Effector memory CD8-positive, alpha-beta T cell (primary cell): ENCODE measurements around the gene ABI1.

ENCODE experiments used
- ATAC-seq: fragments of 150-1000 bp; cut with Tn5 transposase; replicated peaks from 2 replicates; pipeline ENCODE4 v1.10.0; 2021; ENCODE audit warnings: mild to moderate bottlenecking, moderate library complexity
- DNase-seq, 3 experiments: peaks; one replicate each; pipeline ENCODE4 v3.0.0; 2021
- H3K27ac Mint-ChIP-seq, 2 donors: one replicate each; pipeline ENCODE4 v1.8.0; 2022; ENCODE audit warnings: mild to moderate bottlenecking in 2 of 2, mixed read lengths in 2 of 2, moderate library complexity in 2 of 2
- H3K27me3 Mint-ChIP-seq, 2 donors: one replicate each; pipeline ENCODE4 v1.8.0; 2022; ENCODE audit warnings: mixed read lengths in 2 of 2
- H3K36me3 Mint-ChIP-seq: one replicate; pipeline ENCODE4 v1.8.0; 2022; ENCODE audit warnings: mild to moderate bottlenecking, moderate library complexity, mixed read lengths; ENCODE audit not compliant: insufficient read depth
- H3K4me1 Mint-ChIP-seq, 2 donors: one replicate each; pipeline ENCODE4 v1.8.0; 2022; ENCODE audit warnings: low read depth in 2 of 2, mixed read lengths in 2 of 2
- H3K4me3 Mint-ChIP-seq, 2 donors: one replicate each; pipeline ENCODE4 v1.8.0; 2022; ENCODE audit warnings: mild to moderate bottlenecking in 2 of 2, mixed read lengths in 2 of 2, moderate library complexity in 2 of 2
- H3K9me3 Mint-ChIP-seq, 2 donors: one replicate each; pipeline ENCODE4 v1.8.0; 2022; ENCODE audit warnings: mixed read lengths in 2 of 2

Gene ABI1

DNA sequence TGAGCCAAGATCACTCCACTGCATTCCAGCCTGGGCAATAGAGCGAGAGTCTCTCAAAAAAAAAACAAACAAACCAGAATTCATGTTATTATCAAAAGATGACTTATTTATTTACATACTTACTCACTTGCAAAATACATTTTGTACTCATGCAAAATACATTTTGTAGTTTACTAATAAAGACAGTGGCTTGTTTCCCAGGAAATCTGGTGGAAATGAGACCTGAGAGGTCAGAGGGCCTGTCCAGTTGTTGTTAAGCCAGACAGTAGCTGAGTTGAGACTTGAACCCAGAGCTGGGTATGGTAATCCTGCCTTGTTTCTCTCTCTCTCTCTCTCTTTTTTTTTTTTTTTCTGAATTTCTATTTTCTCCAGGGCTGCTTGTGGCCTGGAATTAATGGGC is 133.8 kb downstream of the ABI1 start:
- Mint-ChIP-seq H3K4me3 (no peak overlapping the region), H3K36me3 (peaks cover 11% of the 10 kb centered on the region), H3K4me1 (peaks cover 4% of the 10 kb centered on the region in 2 donors), H3K9me3 (no peaks in the 10 kb centered on the region), H3K27me3 (no peaks in the 10 kb centered on the region), H3K27ac (no peak overlapping the region)
- DNase-seq (no peak), ATAC-seq (no peak)

DNA sequence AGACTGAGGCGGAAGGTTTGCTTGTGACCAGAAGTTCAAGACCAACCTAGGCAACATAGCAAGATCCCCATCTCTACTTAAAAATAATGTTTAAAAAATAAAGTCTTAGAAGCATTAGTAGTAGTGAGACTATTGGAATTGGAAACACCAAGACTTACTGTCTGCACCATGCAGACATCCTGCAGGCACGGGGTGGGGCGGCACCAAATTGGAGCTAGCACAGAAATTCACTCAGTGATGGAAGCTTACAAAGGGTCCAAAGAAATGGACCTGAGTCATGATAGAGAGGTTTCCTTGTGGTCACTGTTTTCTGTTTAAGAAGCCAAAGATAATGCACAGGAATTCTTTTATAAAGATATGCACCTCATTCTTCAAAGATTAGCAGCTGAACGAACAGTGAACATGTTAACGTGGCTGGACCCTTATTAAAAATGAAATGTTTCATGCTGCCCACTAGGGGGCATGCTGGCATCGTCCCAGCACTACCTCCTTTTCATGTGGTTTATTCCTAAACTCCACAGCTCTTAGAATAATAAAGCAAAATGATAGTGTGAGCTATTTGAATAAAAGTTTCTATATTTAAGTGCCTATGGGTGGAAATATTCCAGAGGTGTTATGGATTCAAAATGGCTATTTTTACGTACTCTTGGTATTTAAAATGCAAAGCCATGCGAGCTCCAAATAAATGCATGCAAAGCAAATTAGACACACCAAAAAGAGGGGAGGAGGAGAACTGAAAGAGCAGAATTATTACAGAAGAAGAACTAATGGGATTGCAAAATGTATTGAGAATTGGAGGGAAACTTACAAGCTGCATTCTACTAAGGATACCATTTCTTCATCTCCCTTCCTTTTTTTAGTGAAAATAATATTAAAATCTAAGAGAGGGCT is 134.7 kb downstream of the ABI1 start:
- Mint-ChIP-seq H3K36me3 (peaks cover 14% of the 10 kb centered on the region), H3K4me1 (peaks cover 11 to 13% of the 10 kb centered on the region in 2 donors), H3K27ac (peak overlapping the region in 1 of 2 donors; percentile 41), H3K4me3 (no peak overlapping the region), H3K27me3 (no peaks in the 10 kb centered on the region), H3K9me3 (no peaks in the 10 kb centered on the region)
- ATAC-seq (no peak), DNase-seq (peak; percentile 20 to 24 (median 20))

DNA sequence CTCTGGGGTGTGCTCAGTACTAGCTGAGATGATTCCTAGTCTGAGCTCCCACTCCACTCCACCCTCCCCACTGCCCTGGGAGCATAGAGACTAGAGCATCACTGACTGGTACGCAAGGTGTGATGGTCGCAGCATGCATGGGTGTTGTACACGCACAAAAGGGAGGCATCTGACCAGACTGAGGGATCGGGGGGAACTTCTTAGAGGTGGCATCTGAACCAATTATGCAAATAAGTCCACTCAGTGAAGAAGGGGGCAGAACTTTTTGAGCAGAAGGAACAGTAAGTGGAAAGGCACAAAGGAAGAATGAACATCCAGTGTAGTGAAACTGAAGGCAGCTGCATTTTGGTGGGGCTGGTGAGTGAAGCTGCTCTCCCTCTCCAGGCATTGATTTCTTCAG is 137.7 kb downstream of the ABI1 start:
- H3K36me3 Mint-ChIP-seq: peaks cover 15% of the 10 kb centered on the region
- peak overlapping the region; percentile 5 to 53 for H3K27ac Mint-ChIP-seq
- H3K27me3 Mint-ChIP-seq: no peaks in the 10 kb centered on the region
- peaks cover 11 to 23% of the 10 kb centered on the region in 2 donors for H3K4me1 Mint-ChIP-seq
- H3K9me3 Mint-ChIP-seq: no peaks in the 10 kb centered on the region
- DNase-seq (no peak), ATAC-seq (no peak)
- H3K4me3 Mint-ChIP-seq: no peak overlapping the region

DNA sequence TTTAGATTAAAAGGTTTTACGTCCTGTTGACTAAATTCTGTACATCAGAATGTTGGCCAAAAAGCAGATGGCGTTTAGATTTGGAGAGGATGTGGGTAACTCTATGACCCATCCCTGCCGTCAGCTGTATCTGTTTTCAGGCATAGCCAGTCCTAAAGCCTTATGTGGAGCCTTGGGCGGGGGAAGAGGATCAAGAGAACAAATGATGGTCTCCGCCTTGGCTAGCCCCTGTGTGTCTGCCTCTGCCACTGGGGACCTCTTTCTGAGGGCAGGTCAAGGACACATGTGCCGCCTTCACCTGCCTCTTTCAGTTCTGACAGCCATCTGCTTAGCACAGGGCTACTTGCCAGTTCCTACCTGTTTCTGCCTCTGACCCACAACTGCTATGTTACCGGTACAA is 139.2 kb downstream of the ABI1 start:
- H3K9me3 Mint-ChIP-seq: no peaks in the 10 kb centered on the region
- peaks cover 13% of the 10 kb centered on the region for H3K36me3 Mint-ChIP-seq
- ATAC-seq (peak; percentile 98), DNase-seq (peak; percentile 56 to 66 (median 63))
- H3K27ac Mint-ChIP-seq: peak overlapping the region; percentile 95 to 96
- no peaks in the 10 kb centered on the region for H3K27me3 Mint-ChIP-seq
- H3K4me3 Mint-ChIP-seq: peak overlapping the region; percentile 65 to 75
- H3K4me1 Mint-ChIP-seq: peaks cover 11 to 23% of the 10 kb centered on the region in 2 donors

DNA sequence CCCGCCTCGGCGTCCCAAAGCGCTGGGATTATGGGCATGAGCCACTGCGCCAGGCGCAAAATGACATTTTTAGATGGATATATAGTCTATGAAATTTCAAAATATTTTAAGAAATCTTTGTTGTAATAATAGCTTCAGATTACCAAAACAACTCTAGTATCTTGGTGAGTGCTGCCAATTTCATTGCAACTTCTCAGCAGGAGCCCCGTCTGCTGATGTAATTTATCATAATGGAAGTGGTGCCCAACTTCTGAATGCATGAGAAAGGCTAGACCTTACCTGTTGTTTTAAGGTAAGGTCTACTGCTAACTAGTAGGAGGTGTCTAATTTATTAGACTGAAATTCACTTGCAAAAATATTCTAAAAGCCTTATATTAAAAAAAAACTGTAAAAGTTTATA is 143.3 kb downstream of the ABI1 start:
- no peak overlapping the region for H3K4me3 Mint-ChIP-seq
- peaks cover 12% of the 10 kb centered on the region for H3K36me3 Mint-ChIP-seq

DNA sequence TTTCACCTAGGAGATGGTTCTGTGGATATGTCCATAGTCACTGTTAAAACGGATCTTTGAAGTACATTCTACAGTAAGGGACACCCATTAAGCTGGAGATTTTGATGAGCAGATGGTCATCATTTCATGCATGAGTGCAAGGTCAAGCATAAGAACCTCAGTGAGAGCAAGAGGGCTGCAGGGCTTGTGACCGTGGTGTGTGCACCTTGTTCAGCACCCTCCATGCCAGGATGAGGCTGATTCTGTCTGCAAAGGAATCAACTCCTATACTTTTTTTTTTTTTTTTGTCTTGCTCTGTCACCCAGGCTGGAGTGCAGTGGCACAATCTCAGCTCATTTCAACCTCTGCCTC is 145.6 kb downstream of the ABI1 start:
- peaks cover 0 to 5% of the 10 kb centered on the region in 2 donors for H3K4me1 Mint-ChIP-seq
- H3K27me3 Mint-ChIP-seq: no peaks in the 10 kb centered on the region
- no peaks in the 10 kb centered on the region for H3K9me3 Mint-ChIP-seq
- no peak overlapping the region for H3K4me3 Mint-ChIP-seq
- DNase-seq: no peak
- ATAC-seq: no peak
- peak overlapping the region in 1 of 2 donors; percentile 23 for H3K27ac Mint-ChIP-seq
- H3K36me3 Mint-ChIP-seq: peaks cover 13% of the 10 kb centered on the region

More for the DNA sequence above, 143.3 kb downstream of the ABI1 start:
- no peaks in the 10 kb centered on the region for H3K27me3 Mint-ChIP-seq
- DNase-seq (no peak), ATAC-seq (no peak)
- no peak overlapping the region for H3K27ac Mint-ChIP-seq
- peaks cover 8 to 19% of the 10 kb centered on the region in 2 donors for H3K4me1 Mint-ChIP-seq
- H3K9me3 Mint-ChIP-seq: no peaks in the 10 kb centered on the region

DNA sequence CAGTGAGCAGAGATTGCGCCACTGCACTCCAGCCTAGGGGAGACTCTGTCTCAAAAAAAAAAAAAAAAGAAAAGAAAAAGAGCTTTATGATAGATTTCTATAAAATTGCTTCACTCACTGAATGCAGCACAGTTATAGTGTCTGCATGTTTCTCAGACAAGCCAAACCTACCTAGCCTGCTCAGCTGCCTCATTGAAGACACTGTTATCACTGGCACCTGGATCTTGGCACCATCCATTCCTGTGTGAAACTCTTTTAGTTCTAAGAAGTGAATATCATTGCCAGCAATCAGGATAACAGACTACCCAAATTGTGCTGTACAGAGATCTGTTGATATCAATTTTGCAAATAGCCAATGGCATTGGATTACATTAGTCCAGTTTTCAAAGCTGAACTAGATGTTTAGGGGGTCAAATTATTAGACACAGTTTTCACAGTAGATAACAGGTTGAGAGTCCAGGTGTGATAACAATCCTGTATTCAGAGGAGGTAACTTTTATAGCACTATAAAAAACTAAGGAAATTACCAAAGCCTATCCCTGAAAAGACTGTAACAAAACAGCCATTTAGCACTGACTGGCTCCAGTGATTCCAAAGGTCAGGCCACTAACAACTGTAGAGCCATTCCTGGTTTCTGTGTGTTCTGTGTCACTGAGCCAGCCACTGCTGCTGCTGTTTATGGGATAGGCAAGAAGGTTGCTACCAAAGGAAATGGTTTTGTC is 146.2 kb downstream of the ABI1 start:
- H3K9me3 Mint-ChIP-seq: no peaks in the 10 kb centered on the region
- H3K36me3 Mint-ChIP-seq: peaks cover 13% of the 10 kb centered on the region
- H3K27me3 Mint-ChIP-seq: no peaks in the 10 kb centered on the region
- DNase-seq (no peak), ATAC-seq (no peak)
- H3K27ac Mint-ChIP-seq: peak overlapping the region in 1 of 2 donors; percentile 23
- no peak overlapping the region for H3K4me3 Mint-ChIP-seq
- no peaks in the 10 kb centered on the region for H3K4me1 Mint-ChIP-seq

DNA sequence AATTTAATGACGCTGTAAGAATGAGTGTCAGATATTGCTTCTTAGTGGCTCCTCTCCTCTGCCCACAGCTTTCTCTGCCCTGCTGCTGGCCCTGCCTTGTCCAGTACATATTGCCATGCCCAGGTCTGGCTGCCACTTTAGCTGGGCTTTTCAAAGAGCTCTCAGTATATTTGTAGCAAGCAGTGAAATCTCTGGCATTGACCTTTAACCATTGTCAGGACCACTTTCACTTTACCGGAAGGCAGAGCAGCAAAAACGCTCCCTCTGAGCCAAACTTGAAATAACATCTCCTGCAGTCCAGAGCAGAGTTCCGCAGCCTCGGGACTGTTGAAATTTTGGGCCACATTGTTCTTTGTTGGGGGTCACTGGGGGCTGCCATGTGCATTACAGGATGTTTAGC is 149.4 kb downstream of the ABI1 start:
- DNase-seq (no peak), ATAC-seq (no peak)
- H3K9me3 Mint-ChIP-seq: no peaks in the 10 kb centered on the region
- peaks cover 4 to 10% of the 10 kb centered on the region in 2 donors for H3K4me1 Mint-ChIP-seq
- H3K36me3 Mint-ChIP-seq: peaks cover 8% of the 10 kb centered on the region
- no peaks in the 10 kb centered on the region for H3K27me3 Mint-ChIP-seq
- H3K27ac Mint-ChIP-seq: no peak overlapping the region
- H3K4me3 Mint-ChIP-seq: no peak overlapping the region

DNA sequence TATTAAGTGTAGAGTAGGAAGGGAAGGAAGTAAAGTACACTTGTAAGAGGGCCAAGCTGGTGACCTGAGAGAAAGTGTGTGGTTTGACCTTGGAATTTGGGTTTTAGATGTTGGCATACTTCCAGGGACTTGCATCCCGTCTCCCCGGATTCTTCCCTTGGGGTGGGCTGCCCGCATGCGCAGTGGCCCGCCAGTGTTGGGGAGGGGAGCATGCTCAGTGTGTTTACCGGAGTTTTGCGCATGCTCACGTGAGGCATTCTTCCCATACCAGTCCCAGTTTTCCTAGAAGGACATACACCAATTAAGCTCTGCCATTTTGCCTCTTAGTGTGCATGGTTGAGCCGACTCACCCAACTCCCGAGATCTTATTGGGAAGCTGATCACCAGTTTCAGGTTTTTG is 153.8 kb downstream of the ABI1 start:
- no peak for ATAC-seq
- DNase-seq: no peak
- peaks cover 10 to 16% of the 10 kb centered on the region in 2 donors for H3K4me1 Mint-ChIP-seq
- H3K27me3 Mint-ChIP-seq: no peaks in the 10 kb centered on the region
- peaks cover 11% of the 10 kb centered on the region for H3K36me3 Mint-ChIP-seq
- peak overlapping the region in 1 of 2 donors; percentile 35 for H3K27ac Mint-ChIP-seq
- H3K9me3 Mint-ChIP-seq: no peaks in the 10 kb centered on the region
- H3K4me3 Mint-ChIP-seq: no peak overlapping the region

DNA sequence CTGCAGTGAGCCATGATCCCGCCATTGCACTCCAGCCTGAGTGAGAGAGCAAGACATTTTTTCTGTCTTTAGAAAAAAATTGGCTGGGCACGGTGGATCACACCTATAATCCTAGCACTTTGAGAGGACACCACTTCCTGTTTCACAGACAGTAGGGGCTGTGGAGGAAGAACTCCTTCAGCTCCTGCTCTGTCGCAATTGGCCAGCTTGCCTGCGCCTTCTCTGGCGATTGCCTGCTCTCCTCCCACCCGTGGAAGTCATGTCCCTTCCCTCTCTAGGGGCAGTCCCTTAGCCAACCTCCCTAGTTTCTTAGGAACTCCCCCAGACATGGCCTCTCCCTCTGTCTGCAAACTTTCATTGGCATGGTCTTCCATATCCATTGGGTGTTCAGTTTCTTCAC is 154.6 kb downstream of the ABI1 start:
- ATAC-seq (no peak), DNase-seq (no peak)
- peak overlapping the region in 1 of 2 donors; percentile 35 for H3K27ac Mint-ChIP-seq
- no peaks in the 10 kb centered on the region for H3K9me3 Mint-ChIP-seq
- H3K36me3 Mint-ChIP-seq: peaks cover 8% of the 10 kb centered on the region
- H3K27me3 Mint-ChIP-seq: no peaks in the 10 kb centered on the region
- peaks cover 10 to 16% of the 10 kb centered on the region in 2 donors for H3K4me1 Mint-ChIP-seq
- no peak overlapping the region for H3K4me3 Mint-ChIP-seq

DNA sequence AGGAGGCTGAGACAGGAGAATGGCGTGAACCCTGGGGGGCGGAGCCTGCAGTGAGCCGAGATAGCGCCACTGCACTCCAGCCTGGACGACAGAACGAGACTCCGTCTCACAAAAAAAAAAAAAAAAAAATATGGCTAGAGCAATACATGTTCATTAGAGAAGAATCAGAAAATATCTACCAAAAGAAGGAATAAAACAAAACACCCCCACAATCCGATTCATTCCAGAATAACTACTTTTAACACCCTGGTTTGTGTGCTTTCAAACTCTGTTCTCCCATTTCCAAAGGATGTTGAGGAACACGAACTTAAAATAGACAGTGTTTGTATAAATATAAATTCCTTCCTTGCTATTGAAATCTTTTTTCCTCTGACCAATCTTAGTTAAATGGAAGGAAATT is 156.8 kb downstream of the ABI1 start:
- Mint-ChIP-seq H3K27ac (no peak overlapping the region), H3K36me3 (peaks cover 15% of the 10 kb centered on the region), H3K4me1 (peaks cover 14 to 23% of the 10 kb centered on the region in 2 donors), H3K9me3 (no peaks in the 10 kb centered on the region), H3K27me3 (no peaks in the 10 kb centered on the region), H3K4me3 (no peak overlapping the region)
- DNase-seq (no peak), ATAC-seq (no peak)

DNA sequence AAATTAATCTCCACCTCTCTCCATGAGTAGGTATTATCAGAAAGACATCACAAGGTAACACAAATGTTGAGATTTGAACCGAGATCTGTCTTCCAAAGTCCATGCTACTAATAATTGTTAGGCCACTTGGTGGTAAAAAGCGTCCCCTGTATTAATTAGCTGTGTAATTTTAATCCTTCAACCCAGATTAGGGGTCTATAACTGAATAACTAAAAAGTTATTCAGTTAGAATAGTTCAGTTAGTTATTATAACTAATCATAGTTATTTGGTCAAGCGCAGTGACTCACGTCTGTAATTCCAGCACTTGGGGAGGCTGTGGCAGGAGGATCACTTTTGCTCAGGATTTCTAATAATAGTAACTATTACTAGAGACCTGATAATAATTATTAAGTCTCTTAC is 157.7 kb downstream of the ABI1 start:
- DNase-seq (no peak), ATAC-seq (no peak)
- Mint-ChIP-seq H3K36me3 (peaks cover 15% of the 10 kb centered on the region), H3K27ac (no peak overlapping the region), H3K4me3 (no peak overlapping the region), H3K9me3 (no peaks in the 10 kb centered on the region), H3K4me1 (peaks cover 16 to 28% of the 10 kb centered on the region in 2 donors), H3K27me3 (no peaks in the 10 kb centered on the region)

DNA sequence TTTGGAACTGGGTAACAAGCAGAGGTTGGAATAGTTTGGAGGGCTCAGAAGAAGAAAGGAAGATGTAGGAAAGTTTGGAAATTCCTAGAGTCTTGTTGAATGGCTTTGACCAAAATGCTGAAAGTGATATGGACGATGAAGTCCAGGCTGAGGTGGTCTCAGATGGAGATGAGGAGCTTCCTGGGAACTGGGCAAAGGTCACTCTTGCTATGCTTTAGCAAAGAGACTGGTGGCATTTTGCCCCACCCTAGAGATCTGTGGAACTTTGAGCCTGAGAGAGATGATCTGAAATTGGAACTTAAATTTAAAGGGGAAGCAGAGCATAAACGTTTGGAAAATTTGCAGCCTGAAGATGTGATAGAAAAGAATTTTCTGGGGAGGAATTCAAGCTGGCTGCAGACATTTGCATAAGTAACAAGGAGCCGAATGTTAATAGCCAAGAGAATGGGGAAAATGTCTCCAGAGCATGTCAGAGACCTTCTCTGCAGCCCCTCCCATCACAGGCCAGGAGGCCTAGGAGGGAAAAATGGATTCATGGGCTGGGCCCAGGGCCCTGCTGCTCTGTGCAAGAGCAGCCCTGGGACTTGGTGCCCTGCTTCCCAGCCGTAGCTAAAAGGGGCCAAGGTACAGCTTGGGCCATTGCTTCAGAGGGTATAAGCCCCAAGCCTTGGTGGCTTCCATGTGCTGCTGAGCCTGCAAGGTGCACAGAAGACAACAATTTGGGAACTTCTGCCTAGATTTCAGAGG is 159.7 kb downstream of the ABI1 start:
- ATAC-seq: no peak
- Mint-ChIP-seq H3K27me3 (no peaks in the 10 kb centered on the region), H3K36me3 (peaks cover 17% of the 10 kb centered on the region), H3K9me3 (no peaks in the 10 kb centered on the region), H3K4me1 (peaks cover 22 to 24% of the 10 kb centered on the region in 2 donors), H3K27ac (peak overlapping the region in 1 of 2 donors; percentile 18), H3K4me3 (no peak overlapping the region)
- no peak for DNase-seq
